Prostate gland (tissue), 2 donors: ENCODE data around the gene IKZF5.

Source experiments
- POLR2A ChIP-seq: fragments of 450-650 bp; IDR thresholded peaks from one replicate; pipeline ENCODE4 v1.6.1; 2016; ENCODE audit warnings: antibody characterized with exemption, mild to moderate bottlenecking
- POLR2AphosphoS5 ChIP-seq: sonication (generic); formaldehyde crosslinking; IDR thresholded peaks from one replicate; pipeline ENCODE4 v1.6.1; 2017; ENCODE audit warnings: antibody characterized with exemption
- TF ChIP-seq, protein P1 (sequence below), 4 experiments: fragments of 200-600 bp in 2 of 4; fragments of 450-650 bp in 2 of 4; sonication (generic) in 2 of 4; IDR thresholded peaks; 1 replicate in 3 of 4; 2 replicates in 1 of 4; pipeline ENCODE4 v1.5.1; 2016 to 2019; ENCODE audit warnings: antibody characterized with exemption in 4 of 4, mild to moderate bottlenecking in 2 of 4, moderate library complexity in 2 of 4

GRCh38 chr10:123034332-123034731, 25.7 kb upstream of the IKZF5 start:
- TF ChIP-seq, protein P1, sequence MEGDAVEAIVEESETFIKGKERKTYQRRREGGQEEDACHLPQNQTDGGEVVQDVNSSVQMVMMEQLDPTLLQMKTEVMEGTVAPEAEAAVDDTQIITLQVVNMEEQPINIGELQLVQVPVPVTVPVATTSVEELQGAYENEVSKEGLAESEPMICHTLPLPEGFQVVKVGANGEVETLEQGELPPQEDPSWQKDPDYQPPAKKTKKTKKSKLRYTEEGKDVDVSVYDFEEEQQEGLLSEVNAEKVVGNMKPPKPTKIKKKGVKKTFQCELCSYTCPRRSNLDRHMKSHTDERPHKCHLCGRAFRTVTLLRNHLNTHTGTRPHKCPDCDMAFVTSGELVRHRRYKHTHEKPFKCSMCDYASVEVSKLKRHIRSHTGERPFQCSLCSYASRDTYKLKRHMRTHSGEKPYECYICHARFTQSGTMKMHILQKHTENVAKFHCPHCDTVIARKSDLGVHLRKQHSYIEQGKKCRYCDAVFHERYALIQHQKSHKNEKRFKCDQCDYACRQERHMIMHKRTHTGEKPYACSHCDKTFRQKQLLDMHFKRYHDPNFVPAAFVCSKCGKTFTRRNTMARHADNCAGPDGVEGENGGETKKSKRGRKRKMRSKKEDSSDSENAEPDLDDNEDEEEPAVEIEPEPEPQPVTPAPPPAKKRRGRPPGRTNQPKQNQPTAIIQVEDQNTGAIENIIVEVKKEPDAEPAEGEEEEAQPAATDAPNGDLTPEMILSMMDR (IDR thresholded peaks at IDR 0.05): no peak
- TF ChIP-seq POLR2A: no peak
- peak; percentile 39 for TF ChIP-seq POLR2AphosphoS5
